Epithelial cell of esophagus (primary cell): ENCODE data around the gene TSPAN9.

ENCODE experiments used
- DNase-seq: peaks from one replicate; pipeline ENCODE4 v3.0.0; 2010; ENCODE audit warnings: low read depth
- H3K4me3 ChIP-seq: 2 replicates; pipeline ENCODE4 v1.5.1; 2011; ENCODE audit warnings: mild to moderate bottlenecking, low read length, control low read depth
- CTCF ChIP-seq: IDR thresholded peaks from 2 replicates; pipeline ENCODE4 v1.5.1; 2011; ENCODE audit warnings: low read depth, mild to moderate bottlenecking, low read length, control low read depth, inconsistent platforms; ENCODE audit not compliant: insufficient read depth; ENCODE audit errors: missing control alignments

Gene TSPAN9

GRCh38 chr12:3152011-3152511 lies 74.9 kb downstream of the TSPAN9 start:
- H3K4me3 ChIP-seq: no peak overlapping the region
- TF ChIP-seq CTCF: no peak
- no peak for DNase-seq

GRCh38 chr12:3152892-3153291 lies 75.7 kb downstream of the TSPAN9 start:
- no peak for TF ChIP-seq CTCF
- DNase-seq: no peak
- H3K4me3 ChIP-seq: no peak overlapping the region

- DNase-seq: no peak
- TF ChIP-seq CTCF: no peak
- H3K4me3 ChIP-seq: no peak overlapping the region
Measured at GRCh38 chr12:3154006-3154405, 76.8 kb downstream of the TSPAN9 start.

GRCh38 chr12:3155702-3156370 lies 78.7 kb downstream of the TSPAN9 start:
- DNase-seq: no peak
- no peak for TF ChIP-seq CTCF
- H3K4me3 ChIP-seq: no peak overlapping the region

- no peak for DNase-seq
- H3K4me3 ChIP-seq: no peak overlapping the region
- TF ChIP-seq CTCF: no peak
Measured at GRCh38 chr12:3157581-3158323, 80.6 kb downstream of the TSPAN9 start.

- no peak overlapping the region for H3K4me3 ChIP-seq
- no peak for TF ChIP-seq CTCF
- no peak for DNase-seq
Measured at GRCh38 chr12:3158851-3159465, 81.8 kb downstream of the TSPAN9 start.

GRCh38 chr12:3160081-3160480 lies 82.9 kb downstream of the TSPAN9 start:
- TF ChIP-seq CTCF: no peak
- H3K4me3 ChIP-seq: no peak overlapping the region
- DNase-seq: peak; percentile 44
